Left renal pelvis (tissue), 4 donors: ENCODE measurements around the gene MYRIP. TPM values are rescaled to one million over a fixed set of nuclear protein-coding genes. Genes with fewer than 3 reads are reported as not detected.
"Not testable (repeated sequence)": the region's sequence is repeated elsewhere in the genome, so short reads cannot be mapped to it uniquely, and the experiment has no call there.

Experiments used
- DNase-seq, 4 donors: peaks; one replicate each; pipeline ENCODE4 v3.0.0-alpha.2; 2013; ENCODE audit warnings: low read depth in 4 of 4, low spot score in 3 of 4
- polyA plus RNA-seq, 4 donors: library from polyadenylated mRNA; unstranded; fragments of 120-200 nt; gene quantifications; one replicate each; pipeline ENCODE4 v1.2.1, GENCODE V29; 2013; ENCODE audit not compliant: insufficient read length in 4 of 4

The MYRIP gene
- polyA plus RNA-seq, 4 donors: 1.1 to 2.2 (median 1.8) TPM

- no peak for DNase-seq
These were observed 3.8 kb upstream of the MYRIP start for GRCh38 chr3:39805650-39806049.

- no peak for DNase-seq
These were observed 2.6 kb upstream of the MYRIP start for GRCh38 chr3:39806820-39807219.

GRCh38 chr3:39808467-39809180 lies 785 bp upstream of the MYRIP start:
- peak in 2 of 4 donors; percentile 34 to 41 for DNase-seq

- no peak for DNase-seq
These were observed 686 bp downstream of the MYRIP start for GRCh38 chr3:39809995-39810595.

- DNase-seq: no peak
These were observed 1.3 kb downstream of the MYRIP start for GRCh38 chr3:39810647-39811161.

GRCh38 chr3:39811561-39811960 lies 2.2 kb downstream of the MYRIP start:
- DNase-seq: no peak

GRCh38 chr3:39812537-39812936 lies 3.1 kb downstream of the MYRIP start:
- DNase-seq: no peak

- no peak for DNase-seq
These were observed 4.6 kb downstream of the MYRIP start for GRCh38 chr3:39814007-39814406.

GRCh38 chr3:39819899-39820298 lies 10.5 kb downstream of the MYRIP start:
- DNase-seq: no peak

GRCh38 chr3:39833764-39834163 lies 24.4 kb downstream of the MYRIP start:
- not testable (repeated sequence) for DNase-seq

GRCh38 chr3:39839484-39839883 lies 30.1 kb downstream of the MYRIP start:
- DNase-seq: no peak

GRCh38 chr3:39843440-39843839 lies 34.0 kb downstream of the MYRIP start:
- no peak for DNase-seq

GRCh38 chr3:39848365-39848764 lies 39.0 kb downstream of the MYRIP start:
- no peak for DNase-seq

- DNase-seq: no peak
These were observed 40.7 kb downstream of the MYRIP start for GRCh38 chr3:39849992-39850715.

GRCh38 chr3:39850716-39851032 lies 41.3 kb downstream of the MYRIP start:
- no peak for DNase-seq

- DNase-seq: no peak
These were observed 46.1 kb downstream of the MYRIP start for GRCh38 chr3:39855517-39855916.

GRCh38 chr3:39869890-39870289 lies 60.5 kb downstream of the MYRIP start:
- no peak for DNase-seq

- DNase-seq: no peak
These were observed 61.3 kb downstream of the MYRIP start for GRCh38 chr3:39870706-39871105.

- peak in 1 of 4 donors; percentile 8 for DNase-seq
These were observed 70.2 kb downstream of the MYRIP start for GRCh38 chr3:39879581-39879980.

GRCh38 chr3:39882111-39882510 lies 72.7 kb downstream of the MYRIP start:
- DNase-seq: no peak

- DNase-seq: no peak
These were observed 82.7 kb downstream of the MYRIP start for GRCh38 chr3:39892068-39892467.

GRCh38 chr3:39896184-39896583 lies 86.8 kb downstream of the MYRIP start:
- no peak for DNase-seq
